GM10248 (cell line): Measurements from ENCODE around the gene NSMCE1.

Source experiments
- CTCF ChIA-PET: fragments of 300-600 bp; sonication (Branson Sonifier 250); formaldehyde crosslinking; extraction: SDS; loops from one replicate; lab custom pipeline; 2021; ENCODE audit warnings: antibody characterized with exemption; lab: Yijun Ruan, JAX
- POLR2A ChIA-PET: fragments of 350-650 bp; sonication (Branson Sonifier 250); formaldehyde crosslinking; extraction: SDS; loops from one replicate; lab custom pipeline; 2020; ENCODE audit warnings: antibody characterized with exemption; lab: Yijun Ruan, JAX
- DNase-seq: peaks from one replicate; pipeline ENCODE4 v3.0.0; 2012; ENCODE audit errors: extremely low spot score
- CTCF ChIP-seq: IDR thresholded peaks from 2 replicates; pipeline ENCODE4 v1.5.1; 2012; ENCODE audit warnings: mild to moderate bottlenecking, low read depth; ENCODE audit errors: extremely low read depth, missing control alignments, control extremely low read depth

Gene NSMCE1

GRCh38 chr16:27311448-27311830, 42.9 kb upstream of the NSMCE1 start:
- TF ChIP-seq CTCF, result no peak
- POLR2A ChIA-PET, result interaction anchor here (0.6 kb wide), 1 partner anchor 91 kb away, joined by 3 read pairs; the partner anchor contains the start of gene IL21R
- CTCF ChIA-PET, result interaction anchor here (0.8 to 1.8 kb wide), 2 partner anchors 76 to 132 kb away, joined by 3 read pairs; no protein-coding TSS in a partner anchor
- DNase-seq, result no peak

GRCh38 chr16:27310576-27311447, 42.2 kb upstream of the NSMCE1 start:
- CTCF ChIA-PET, result interaction anchor here (0.8 to 1.3 kb wide), 2 partner anchors 57 to 75 kb away, joined by 3 read pairs; no protein-coding TSS in a partner anchor
- no peak for DNase-seq
- POLR2A ChIA-PET, result no interaction called here
- TF ChIP-seq CTCF, result no peak

- POLR2A ChIA-PET, result no interaction called here
- no peak for DNase-seq
- no peak for TF ChIP-seq CTCF
- CTCF ChIA-PET, result interaction anchor here (1.2 kb wide), 1 partner anchor 22 kb away, joined by 3 read pairs; no protein-coding TSS in a partner anchor
Observed at GRCh38 chr16:27308792-27309191, 40.2 kb upstream of the NSMCE1 start.

- no peak for DNase-seq
- ChIA-PET CTCF (interaction anchor here (0.9 to 1.5 kb wide), 4 partner anchors 12 to 71 kb away, joined by 3 to 4 read pairs (median 3); no protein-coding TSS in a partner anchor), POLR2A (no interaction called here)
- no peak for TF ChIP-seq CTCF
Observed at GRCh38 chr16:27305839-27306442, 37.4 kb upstream of the NSMCE1 start.

GRCh38 chr16:27304881-27305745, 36.5 kb upstream of the NSMCE1 start:
- no peak for DNase-seq
- POLR2A ChIA-PET, result no interaction called here
- TF ChIP-seq CTCF, result no peak
- CTCF ChIA-PET, result interaction anchor here (0.9 to 1.5 kb wide), 4 partner anchors 13 to 70 kb away, joined by 3 to 4 read pairs (median 3); no protein-coding TSS in a partner anchor
